Loucy (cell line): ENCODE results near the gene CNKSR2.

Experiments used
- H2AFZ ChIP-seq: fragments of 200-600 bp; sonication (generic); 2 replicates; pipeline ENCODE4 v1.6.0; 2016; ENCODE audit warnings: antibody characterized with exemption, mild to moderate bottlenecking, low read length, moderate library complexity
- H3F3A ChIP-seq: fragments of 200-600 bp; 2 replicates; pipeline ENCODE4 v1.6.0; 2016; ENCODE audit warnings: antibody characterized with exemption, low read depth, mild to moderate bottlenecking
- H3K27me3 ChIP-seq: fragments of 200-600 bp; sonication (generic); 2 replicates; pipeline ENCODE4 v1.6.1; 2014; ENCODE audit warnings: low read length, mild to moderate bottlenecking; ENCODE audit not compliant: insufficient read depth, poor library complexity, severe bottlenecking
- H3K36me3 ChIP-seq: fragments of 200-600 bp; sonication (generic); 2 replicates; pipeline ENCODE4 v1.6.1; 2016; ENCODE audit warnings: low read length; ENCODE audit not compliant: insufficient read depth
- H3K4me1 ChIP-seq: fragments of 200-600 bp; sonication (generic); 2 replicates; pipeline ENCODE4 v1.5.1; 2014; ENCODE audit warnings: low read length, mild to moderate bottlenecking; ENCODE audit not compliant: insufficient read depth, poor library complexity, severe bottlenecking
- H3K4me2 ChIP-seq: fragments of 200-600 bp; sonication (generic); 2 replicates; pipeline ENCODE4 v1.6.0; 2014; ENCODE audit warnings: antibody characterized with exemption, low read length, low read depth, mild to moderate bottlenecking; ENCODE audit not compliant: poor library complexity, severe bottlenecking
- H3K4me3 ChIP-seq: fragments of 200-600 bp; sonication (generic); 2 replicates; pipeline ENCODE4 v1.5.1; 2014; ENCODE audit warnings: low read length, mild to moderate bottlenecking, mixed read lengths; ENCODE audit not compliant: poor library complexity, severe bottlenecking
- H3K79me2 ChIP-seq: fragments of 200-600 bp; sonication (generic); 2 replicates; pipeline ENCODE4 v1.6.1; 2014; ENCODE audit warnings: low read length; ENCODE audit not compliant: insufficient read depth
- H3K9ac ChIP-seq: fragments of 200-600 bp; sonication (generic); 2 replicates; pipeline ENCODE4 v1.6.0; 2014; ENCODE audit warnings: mild to moderate bottlenecking, low read depth, low read length, moderate library complexity; ENCODE audit not compliant: poor library complexity, severe bottlenecking
- H3K9me2 ChIP-seq: fragments of 200-600 bp; sonication (generic); replicated peaks from 2 replicates; pipeline ENCODE4 v1.6.1; 2016; ENCODE audit warnings: low read depth, low read length, mixed read lengths
- H3K9me3 ChIP-seq: fragments of 200-600 bp; sonication (generic); 2 replicates; pipeline ENCODE4 v1.6.1; 2014; ENCODE audit warnings: mild to moderate bottlenecking, antibody characterized with exemption, low read length, low read depth; ENCODE audit not compliant: insufficient read depth
- H4K20me1 ChIP-seq: fragments of 200-600 bp; sonication (generic); 2 replicates; pipeline ENCODE4 v1.6.0; 2014; ENCODE audit warnings: antibody characterized with exemption, low read length, mild to moderate bottlenecking; ENCODE audit not compliant: insufficient read depth, poor library complexity, severe bottlenecking
- EZH2phosphoT487 ChIP-seq: fragments of 200-600 bp; IDR thresholded peaks from 2 replicates; pipeline ENCODE4 v1.6.1; 2018; ENCODE audit warnings: antibody characterized with exemption, mild to moderate bottlenecking, moderate library complexity, borderline replicate concordance
- TF ChIP-seq, protein P1 (sequence below): fragments of 200-600 bp; sonication (generic); conservative IDR thresholded peaks from 2 replicates; pipeline ENCODE4 v1.5.1; 2014; ENCODE audit warnings: mild to moderate bottlenecking, antibody characterized with exemption, low read length

Gene CNKSR2

DNA sequence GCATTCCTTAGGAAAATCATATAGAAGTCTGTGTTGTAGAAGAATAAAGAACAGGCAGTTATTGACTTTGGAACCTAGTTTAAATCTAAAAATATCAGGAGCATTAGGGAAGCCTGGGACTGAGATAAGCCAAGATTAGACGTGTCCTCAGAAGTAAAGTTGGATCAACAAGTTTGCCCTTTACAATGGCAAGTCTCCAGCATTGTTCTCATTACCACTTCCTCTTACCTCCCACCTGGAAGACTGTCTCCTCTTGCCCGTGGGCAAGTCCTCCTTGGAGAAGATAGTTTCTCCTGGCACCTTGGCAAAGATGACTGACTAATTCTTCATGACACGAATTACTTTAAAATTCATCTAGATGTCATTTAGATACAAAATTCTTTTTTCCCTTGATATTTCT, 37.8 kb downstream of the CNKSR2 start:
- Histone ChIP-seq H4K20me1 (no peaks in the 10 kb centered on the region), H3K4me3 (no peak overlapping the region), H3K4me1 (no peaks in the 10 kb centered on the region), H3K79me2 (no peaks in the 10 kb centered on the region), H3K9ac (no peak overlapping the region), H2AFZ (no peak overlapping the region), H3F3A (no peaks in the 10 kb centered on the region), H3K27me3 (no peaks in the 10 kb centered on the region), H3K9me2 (no peaks in the 10 kb centered on the region), H3K36me3 (no peaks in the 10 kb centered on the region), H3K4me2 (no peak overlapping the region), H3K9me3 (no peaks in the 10 kb centered on the region)
- TF ChIP-seq, protein P1, sequence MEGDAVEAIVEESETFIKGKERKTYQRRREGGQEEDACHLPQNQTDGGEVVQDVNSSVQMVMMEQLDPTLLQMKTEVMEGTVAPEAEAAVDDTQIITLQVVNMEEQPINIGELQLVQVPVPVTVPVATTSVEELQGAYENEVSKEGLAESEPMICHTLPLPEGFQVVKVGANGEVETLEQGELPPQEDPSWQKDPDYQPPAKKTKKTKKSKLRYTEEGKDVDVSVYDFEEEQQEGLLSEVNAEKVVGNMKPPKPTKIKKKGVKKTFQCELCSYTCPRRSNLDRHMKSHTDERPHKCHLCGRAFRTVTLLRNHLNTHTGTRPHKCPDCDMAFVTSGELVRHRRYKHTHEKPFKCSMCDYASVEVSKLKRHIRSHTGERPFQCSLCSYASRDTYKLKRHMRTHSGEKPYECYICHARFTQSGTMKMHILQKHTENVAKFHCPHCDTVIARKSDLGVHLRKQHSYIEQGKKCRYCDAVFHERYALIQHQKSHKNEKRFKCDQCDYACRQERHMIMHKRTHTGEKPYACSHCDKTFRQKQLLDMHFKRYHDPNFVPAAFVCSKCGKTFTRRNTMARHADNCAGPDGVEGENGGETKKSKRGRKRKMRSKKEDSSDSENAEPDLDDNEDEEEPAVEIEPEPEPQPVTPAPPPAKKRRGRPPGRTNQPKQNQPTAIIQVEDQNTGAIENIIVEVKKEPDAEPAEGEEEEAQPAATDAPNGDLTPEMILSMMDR: no peak

DNA sequence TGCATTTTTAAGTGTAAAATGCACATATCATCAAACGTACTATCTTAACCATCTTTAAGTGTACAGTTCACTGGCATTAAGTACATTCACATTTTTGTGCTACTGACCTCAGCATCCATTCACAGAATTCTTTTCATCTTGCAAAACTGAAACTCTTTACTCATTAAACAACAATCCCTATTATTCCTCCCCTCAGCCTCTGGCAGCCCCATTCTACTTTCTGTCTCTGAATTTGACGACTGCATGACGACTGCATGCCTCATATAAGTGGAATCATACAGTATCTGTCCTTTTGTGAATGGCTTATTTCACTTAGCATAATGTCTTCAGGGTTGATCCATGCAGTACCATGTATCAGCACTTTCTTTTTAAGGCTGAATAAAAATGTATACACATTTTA, 38.7 kb downstream of the CNKSR2 start:
- Histone ChIP-seq H3K9ac (no peak overlapping the region), H3K4me1 (no peaks in the 10 kb centered on the region), H3K9me3 (no peaks in the 10 kb centered on the region), H3K4me2 (no peak overlapping the region), H4K20me1 (no peaks in the 10 kb centered on the region), H3K36me3 (no peaks in the 10 kb centered on the region), H3K4me3 (no peak overlapping the region), H2AFZ (no peak overlapping the region), H3K79me2 (no peaks in the 10 kb centered on the region), H3F3A (no peaks in the 10 kb centered on the region), H3K9me2 (no peaks in the 10 kb centered on the region), H3K27me3 (no peaks in the 10 kb centered on the region)
- TF ChIP-seq, protein P1: no peak
- TF ChIP-seq EZH2phosphoT487: no peak

DNA sequence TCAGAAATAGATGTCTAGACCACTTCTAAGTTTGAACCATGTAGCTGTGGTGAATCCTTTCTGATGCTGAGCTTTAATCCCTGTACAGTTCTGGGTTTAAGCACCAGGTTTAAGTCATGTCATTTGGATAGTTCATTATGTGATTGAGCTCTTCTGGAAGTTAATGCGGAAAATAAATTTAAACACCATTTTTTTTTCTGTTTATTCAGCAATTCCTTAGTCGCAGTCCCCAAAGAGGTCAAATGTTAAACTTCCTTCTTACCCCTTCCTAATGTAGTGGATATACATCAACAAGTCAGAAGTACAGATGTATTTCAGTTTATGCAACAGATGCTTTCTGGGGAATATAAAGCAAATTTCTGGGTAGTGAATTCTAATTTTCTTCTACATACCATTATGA, 52.9 kb downstream of the CNKSR2 start:
- Histone ChIP-seq H3F3A (no peaks in the 10 kb centered on the region), H3K4me1 (no peaks in the 10 kb centered on the region), H3K9me2 (no peaks in the 10 kb centered on the region), H3K4me2 (no peak overlapping the region), H3K36me3 (no peaks in the 10 kb centered on the region), H2AFZ (no peak overlapping the region), H3K27me3 (no peaks in the 10 kb centered on the region), H3K79me2 (no peaks in the 10 kb centered on the region), H3K9me3 (no peaks in the 10 kb centered on the region), H3K9ac (no peak overlapping the region), H4K20me1 (no peaks in the 10 kb centered on the region), H3K4me3 (no peak overlapping the region)
- no peak for TF ChIP-seq EZH2phosphoT487
- TF ChIP-seq, protein P1: no peak
